Astrocyte (in vitro differentiated cells and primary cell): ENCODE data around the gene MRAP. TPM values are rescaled to one million over a fixed set of nuclear protein-coding genes. Genes with fewer than 3 reads are reported as not detected.

Source experiments
- DNase-seq: peaks from one replicate; pipeline ENCODE4 v3.0.0-alpha.2; 2010; ENCODE audit warnings: low read depth
- FAIRE-seq: peaks from 2 replicates; lab custom pipeline; 2011; peaks lifted over from hg19 to GRCh38; lab: Jason Lieb, UNC
- H2AFZ ChIP-seq: 2 replicates; pipeline ENCODE4 v1.6.0; 2012; ENCODE audit warnings: low read depth, low read length, inconsistent platforms
- H3K27ac ChIP-seq: 2 replicates; pipeline ENCODE4 v1.5.1; 2011; ENCODE audit warnings: low read depth, low read length, inconsistent platforms
- H3K27me3 ChIP-seq: 2 replicates; pipeline ENCODE4 v1.6.0; 2011; ENCODE audit warnings: low read length, inconsistent platforms; ENCODE audit not compliant: insufficient read depth
- H3K36me3 ChIP-seq: 2 replicates; pipeline ENCODE4 v1.5.1; 2011; ENCODE audit warnings: low read length, inconsistent platforms; ENCODE audit not compliant: insufficient read depth
- H3K4me1 ChIP-seq: 2 replicates; pipeline ENCODE4 v1.5.1; 2011; ENCODE audit warnings: low read length, inconsistent platforms; ENCODE audit not compliant: insufficient read depth
- H3K4me2 ChIP-seq: 2 replicates; pipeline ENCODE4 v1.6.0; 2012; ENCODE audit warnings: low read length, inconsistent platforms
- H3K4me3 ChIP-seq: 2 replicates; pipeline ENCODE4 v1.5.1; 2011; ENCODE audit warnings: low read depth, mild to moderate bottlenecking, low read length, inconsistent platforms; ENCODE audit not compliant: insufficient read depth
- H3K79me2 ChIP-seq: 2 replicates; pipeline ENCODE4 v1.6.0; 2012; ENCODE audit warnings: mild to moderate bottlenecking, low read length, inconsistent platforms; ENCODE audit not compliant: insufficient read depth
- H3K9ac ChIP-seq: 2 replicates; pipeline ENCODE4 v1.6.0; 2012; ENCODE audit warnings: mild to moderate bottlenecking, low read length, inconsistent platforms
- H3K9me3 ChIP-seq: 2 replicates; pipeline ENCODE4 v1.5.1; 2012; ENCODE audit warnings: low read depth, mild to moderate bottlenecking, low read length, inconsistent platforms; ENCODE audit not compliant: insufficient read depth
- H4K20me1 ChIP-seq: 2 replicates; pipeline ENCODE4 v1.6.0; 2012; ENCODE audit warnings: low read length, inconsistent platforms; ENCODE audit not compliant: insufficient read depth
- H3K27ac Mint-ChIP-seq: one replicate; pipeline ENCODE4 v1.8.0; 2021; ENCODE audit warnings: mild to moderate bottlenecking, mixed read lengths; ENCODE audit not compliant: unreplicated experiment
- H3K27me3 Mint-ChIP-seq: one replicate; pipeline ENCODE4 v1.8.0; 2021; ENCODE audit warnings: low read depth, mixed read lengths; ENCODE audit not compliant: unreplicated experiment
- H3K36me3 Mint-ChIP-seq: one replicate; pipeline ENCODE4 v1.8.0; 2021; ENCODE audit warnings: low read depth, mixed read lengths; ENCODE audit not compliant: unreplicated experiment
- H3K4me1 Mint-ChIP-seq: one replicate; pipeline ENCODE4 v1.8.0; 2021; ENCODE audit warnings: low read depth, mixed read lengths; ENCODE audit not compliant: unreplicated experiment
- H3K4me3 Mint-ChIP-seq: one replicate; pipeline ENCODE4 v1.8.0; 2021; ENCODE audit warnings: mild to moderate bottlenecking, moderate library complexity, mixed read lengths; ENCODE audit not compliant: unreplicated experiment
- H3K9me3 Mint-ChIP-seq: one replicate; pipeline ENCODE4 v1.8.0; 2021; ENCODE audit warnings: mild to moderate bottlenecking, mixed read lengths; ENCODE audit not compliant: unreplicated experiment
- CTCF ChIP-seq: IDR thresholded peaks from 2 replicates; pipeline ENCODE4 v1.5.1; 2011; ENCODE audit warnings: low read depth, mild to moderate bottlenecking, inconsistent platforms, low read length, moderate library complexity; ENCODE audit not compliant: insufficient read depth
- EZH2 ChIP-seq: IDR thresholded peaks from 2 replicates; pipeline ENCODE4 v1.6.1; 2012; ENCODE audit warnings: mild to moderate bottlenecking, low read length, inconsistent platforms; ENCODE audit not compliant: insufficient read depth
- total RNA-seq: library from RNA; stranded (reverse); gene quantifications from 2 replicates; pipeline ENCODE4 v1.2.1, GENCODE V29; 2021

MRAP gene
- total RNA-seq, 1 donor from 2014 or later, result not detected

GRCh38 chr21:32322676-32323075 is 24.0 kb downstream of the MRAP start:
- no peaks in the 10 kb centered on the region for H3K27me3 ChIP-seq
- H3K9me3 ChIP-seq, result no peaks in the 10 kb centered on the region
- H4K20me1 ChIP-seq, result peaks cover 3% of the 10 kb centered on the region
- H3K4me1 Mint-ChIP-seq, result no peaks in the 10 kb centered on the region
- H3K4me1 ChIP-seq, result no peaks in the 10 kb centered on the region
- H3K27ac Mint-ChIP-seq, result no peak overlapping the region
- FAIRE-seq (no peak), DNase-seq (no peak)
- no peak overlapping the region for H3K4me3 ChIP-seq
- H3K27me3 Mint-ChIP-seq, result no peaks in the 10 kb centered on the region
- TF ChIP-seq CTCF (no peak), EZH2 (no peak)
- no peak overlapping the region for H3K4me2 ChIP-seq
- H3K9me3 Mint-ChIP-seq, result no peaks in the 10 kb centered on the region
- peaks cover 70% of the 10 kb centered on the region for H3K36me3 ChIP-seq
- H3K79me2 ChIP-seq, result no peaks in the 10 kb centered on the region
- H3K27ac ChIP-seq, result no peak overlapping the region
- no peak overlapping the region for H2AFZ ChIP-seq
- H3K9ac ChIP-seq, result no peak overlapping the region
- H3K36me3 Mint-ChIP-seq, result peaks cover 22% of the 10 kb centered on the region
- H3K4me3 Mint-ChIP-seq, result no peak overlapping the region

- H3K4me1 ChIP-seq, result peaks cover 6% of the 10 kb centered on the region
- H3K36me3 ChIP-seq, result peaks cover 42% of the 10 kb centered on the region
- H3K9me3 ChIP-seq, result no peaks in the 10 kb centered on the region
- Mint-ChIP-seq H3K27ac (no peak overlapping the region), H3K36me3 (peaks cover 18% of the 10 kb centered on the region), H3K4me3 (no peak overlapping the region), H3K4me1 (peaks cover 7% of the 10 kb centered on the region), H3K27me3 (no peaks in the 10 kb centered on the region), H3K9me3 (no peaks in the 10 kb centered on the region)
- H2AFZ ChIP-seq, result no peak overlapping the region
- peaks cover 10% of the 10 kb centered on the region for H4K20me1 ChIP-seq
- no peak overlapping the region for H3K4me2 ChIP-seq
- FAIRE-seq (no peak), DNase-seq (no peak)
- TF ChIP-seq EZH2 (no peak), CTCF (no peak)
- no peak overlapping the region for H3K27ac ChIP-seq
- H3K79me2 ChIP-seq, result no peaks in the 10 kb centered on the region
- no peak overlapping the region for H3K4me3 ChIP-seq
- no peaks in the 10 kb centered on the region for H3K27me3 ChIP-seq
- no peak overlapping the region for H3K9ac ChIP-seq
These were observed 27.1 kb downstream of the MRAP start for GRCh38 chr21:32325706-32326105.

- H3K27me3 Mint-ChIP-seq, result no peaks in the 10 kb centered on the region
- Histone ChIP-seq H3K27me3 (no peaks in the 10 kb centered on the region), H3K4me2 (peak overlapping the region; percentile 2), H3K36me3 (peaks cover 40% of the 10 kb centered on the region), H3K27ac (peak overlapping the region; percentile 32), H3K4me1 (peaks cover 6% of the 10 kb centered on the region), H3K4me3 (no peak overlapping the region), H2AFZ (no peak overlapping the region), H3K9ac (peak overlapping the region; percentile 28), H4K20me1 (peaks cover 10% of the 10 kb centered on the region), H3K9me3 (no peaks in the 10 kb centered on the region), H3K79me2 (no peaks in the 10 kb centered on the region)
- FAIRE-seq, result peak; percentile 83
- peak; percentile 76 for DNase-seq
- no peak overlapping the region for H3K4me3 Mint-ChIP-seq
- H3K36me3 Mint-ChIP-seq, result peaks cover 16% of the 10 kb centered on the region
- peaks cover 7% of the 10 kb centered on the region for H3K4me1 Mint-ChIP-seq
- no peak overlapping the region for H3K27ac Mint-ChIP-seq
- H3K9me3 Mint-ChIP-seq, result no peaks in the 10 kb centered on the region
- no peak for TF ChIP-seq EZH2
These were observed 29.9 kb downstream of the MRAP start for GRCh38 chr21:32328595-32328994.
